ENCODE data around the gene SEMA6A. TPM values are rescaled to one million over a fixed set of nuclear protein-coding genes. Genes with fewer than 3 reads are reported as not detected.

Gene SEMA6A
- total RNA-seq, 1 experiment from 2014 or later, result 2.1 TPM

GRCh38 chr5:116424258-116424615 lies 150.4 kb downstream of the SEMA6A start:
- Mint-ChIP-seq H3K4me3 (ENCODE audit: unreplicated experiment) (no peak overlapping the region), H3K4me1 (ENCODE audit: insufficient read depth, unreplicated experiment) (no peaks in the 10 kb centered on the region), H3K36me3 (ENCODE audit: insufficient read depth, unreplicated experiment) (no peaks in the 10 kb centered on the region), H3K9me3 (ENCODE audit: unreplicated experiment) (no peaks in the 10 kb centered on the region), H3K27ac (ENCODE audit: low read depth, unreplicated experiment) (no peak overlapping the region), H3K27me3 (ENCODE audit: insufficient read depth, unreplicated experiment) (no peaks in the 10 kb centered on the region)
- BruUV-seq (replicated peaks), result no TSS peak
- no peak for TF ChIP-seq CTCF (IDR thresholded peaks at IDR 0.05; ENCODE audit: unreplicated experiment)
- no peak for DNase-seq (ENCODE audit: unreplicated experiment)
- ChIA-PET POLR2A (interaction anchor here (0.8 kb wide), 1 partner anchor 16 kb away, joined by 3 read pairs; no protein-coding TSS in a partner anchor), CTCF (no interaction called here)
- intact Hi-C loops (cut with micrococcal nuclease), result no loop called here

GRCh38 chr5:116423587-116424257 lies 150.9 kb downstream of the SEMA6A start:
- TF ChIP-seq CTCF (IDR thresholded peaks at IDR 0.05; ENCODE audit: unreplicated experiment), result no peak
- intact Hi-C loops (cut with micrococcal nuclease), result no loop called here
- ChIA-PET POLR2A (interaction anchor here (0.8 kb wide), 1 partner anchor 15 kb away, joined by 3 read pairs; no protein-coding TSS in a partner anchor), CTCF (interaction anchor here (1.0 kb wide), 1 partner anchor 12 kb away, joined by 3 read pairs; no protein-coding TSS in a partner anchor)
- Mint-ChIP-seq H3K36me3 (ENCODE audit: insufficient read depth, unreplicated experiment) (no peaks in the 10 kb centered on the region), H3K4me1 (ENCODE audit: insufficient read depth, unreplicated experiment) (no peaks in the 10 kb centered on the region), H3K27ac (ENCODE audit: low read depth, unreplicated experiment) (peak overlapping the region; percentile 13), H3K9me3 (ENCODE audit: unreplicated experiment) (no peaks in the 10 kb centered on the region), H3K27me3 (ENCODE audit: insufficient read depth, unreplicated experiment) (no peaks in the 10 kb centered on the region), H3K4me3 (ENCODE audit: unreplicated experiment) (no peak overlapping the region)
- no TSS peak for BruUV-seq (replicated peaks)
- no peak for DNase-seq (ENCODE audit: unreplicated experiment)

GRCh38 chr5:116423141-116423540 lies 151.5 kb downstream of the SEMA6A start:
- no TSS peak for BruUV-seq (replicated peaks)
- Mint-ChIP-seq H3K4me3 (ENCODE audit: unreplicated experiment) (no peak overlapping the region), H3K27me3 (ENCODE audit: insufficient read depth, unreplicated experiment) (no peaks in the 10 kb centered on the region), H3K4me1 (ENCODE audit: insufficient read depth, unreplicated experiment) (no peaks in the 10 kb centered on the region), H3K9me3 (ENCODE audit: unreplicated experiment) (no peaks in the 10 kb centered on the region), H3K36me3 (ENCODE audit: insufficient read depth, unreplicated experiment) (no peaks in the 10 kb centered on the region), H3K27ac (ENCODE audit: low read depth, unreplicated experiment) (no peak overlapping the region)
- ChIA-PET CTCF (interaction anchor here (1.0 kb wide), 1 partner anchor 12 kb away, joined by 3 read pairs; no protein-coding TSS in a partner anchor), POLR2A (no interaction called here)
- intact Hi-C loops (cut with micrococcal nuclease), result no loop called here
- TF ChIP-seq CTCF (IDR thresholded peaks at IDR 0.05; ENCODE audit: unreplicated experiment), result no peak
- no peak for DNase-seq (ENCODE audit: unreplicated experiment)

- BruUV-seq (replicated peaks), result no TSS peak
- TF ChIP-seq CTCF (IDR thresholded peaks at IDR 0.05; ENCODE audit: unreplicated experiment), result no peak
- intact Hi-C loops (cut with micrococcal nuclease), result no loop called here
- H3K27ac Mint-ChIP-seq (ENCODE audit: low read depth, unreplicated experiment), result no peak overlapping the region
- no peaks in the 10 kb centered on the region for H3K9me3 Mint-ChIP-seq (ENCODE audit: unreplicated experiment)
- DNase-seq (ENCODE audit: unreplicated experiment), result no peak
- H3K4me1 Mint-ChIP-seq (ENCODE audit: insufficient read depth, unreplicated experiment), result no peaks in the 10 kb centered on the region
- H3K4me3 Mint-ChIP-seq (ENCODE audit: unreplicated experiment), result no peak overlapping the region
- no peaks in the 10 kb centered on the region for H3K27me3 Mint-ChIP-seq (ENCODE audit: insufficient read depth, unreplicated experiment)
- ChIA-PET CTCF (no interaction called here), POLR2A (no interaction called here)
- H3K36me3 Mint-ChIP-seq (ENCODE audit: insufficient read depth, unreplicated experiment), result no peaks in the 10 kb centered on the region
Observed at GRCh38 chr5:116421080-116421629, 153.5 kb downstream of the SEMA6A start.

All from MCF 10A (cell line).